Hepatocyte (in vitro differentiated cells): Measurements from ENCODE around the gene CELF4.

ENCODE experiments used
- EZH2 ChIP-seq: fragments of 200-600 bp; sonication (generic); IDR thresholded peaks from 2 replicates; pipeline ENCODE4 v1.6.1; 2016; ENCODE audit warnings: antibody characterized with exemption, mild to moderate bottlenecking, borderline replicate concordance
- EZH2phosphoT487 ChIP-seq: fragments of 200-600 bp; sonication (generic); IDR thresholded peaks from one replicate; pipeline ENCODE4 v1.6.1; 2018; ENCODE audit warnings: antibody characterized with exemption, mild to moderate bottlenecking, low read depth, moderate library complexity; ENCODE audit not compliant: unreplicated experiment, severe bottlenecking
- TF ChIP-seq, protein P1 (sequence below): fragments of 200-600 bp; sonication (generic); IDR thresholded peaks from 2 replicates; pipeline ENCODE4 v1.5.1; 2016; ENCODE audit warnings: antibody characterized with exemption, mild to moderate bottlenecking; ENCODE audit not compliant: poor library complexity

DNA sequence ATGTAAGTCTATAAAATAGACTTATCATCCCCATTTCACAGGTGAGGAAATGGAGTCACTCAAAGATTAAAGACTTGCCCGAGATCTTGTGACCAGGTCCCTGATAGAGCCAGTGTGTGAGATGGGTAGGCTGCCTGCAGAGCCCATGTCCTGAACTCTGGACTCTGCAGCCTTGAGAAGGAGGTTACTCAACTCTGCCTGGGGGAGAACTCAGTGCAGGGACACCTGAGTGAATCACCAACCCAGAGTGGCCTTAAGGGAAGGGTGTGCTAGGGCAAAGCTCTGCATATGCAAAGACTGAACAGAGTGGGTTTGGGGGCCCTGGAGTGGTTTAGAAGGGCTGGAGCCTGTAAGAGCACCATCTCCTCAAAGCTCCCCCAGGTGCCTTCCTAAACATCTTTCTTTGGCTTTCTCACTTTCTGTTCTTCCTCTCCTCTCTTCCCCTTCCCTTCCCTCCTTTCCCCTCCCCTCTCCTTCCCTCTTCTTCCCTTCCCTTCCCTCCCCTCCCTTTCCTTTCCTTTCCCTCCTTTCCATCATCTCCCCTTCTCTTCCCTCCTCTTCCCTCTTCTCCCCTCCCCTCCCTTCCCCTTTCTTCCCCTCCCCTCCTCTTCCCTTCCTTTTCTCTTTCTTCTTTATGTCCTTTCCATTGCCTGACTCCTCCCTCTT lies 67.6 kb downstream of the CELF4 start:
- TF ChIP-seq, protein P1, sequence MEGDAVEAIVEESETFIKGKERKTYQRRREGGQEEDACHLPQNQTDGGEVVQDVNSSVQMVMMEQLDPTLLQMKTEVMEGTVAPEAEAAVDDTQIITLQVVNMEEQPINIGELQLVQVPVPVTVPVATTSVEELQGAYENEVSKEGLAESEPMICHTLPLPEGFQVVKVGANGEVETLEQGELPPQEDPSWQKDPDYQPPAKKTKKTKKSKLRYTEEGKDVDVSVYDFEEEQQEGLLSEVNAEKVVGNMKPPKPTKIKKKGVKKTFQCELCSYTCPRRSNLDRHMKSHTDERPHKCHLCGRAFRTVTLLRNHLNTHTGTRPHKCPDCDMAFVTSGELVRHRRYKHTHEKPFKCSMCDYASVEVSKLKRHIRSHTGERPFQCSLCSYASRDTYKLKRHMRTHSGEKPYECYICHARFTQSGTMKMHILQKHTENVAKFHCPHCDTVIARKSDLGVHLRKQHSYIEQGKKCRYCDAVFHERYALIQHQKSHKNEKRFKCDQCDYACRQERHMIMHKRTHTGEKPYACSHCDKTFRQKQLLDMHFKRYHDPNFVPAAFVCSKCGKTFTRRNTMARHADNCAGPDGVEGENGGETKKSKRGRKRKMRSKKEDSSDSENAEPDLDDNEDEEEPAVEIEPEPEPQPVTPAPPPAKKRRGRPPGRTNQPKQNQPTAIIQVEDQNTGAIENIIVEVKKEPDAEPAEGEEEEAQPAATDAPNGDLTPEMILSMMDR, result no peak
- TF ChIP-seq EZH2 (no peak), EZH2phosphoT487 (no peak)
